HUDEP-2 (cell line): ENCODE results near the gene ZBTB21.

Experiments
- DNase-seq, 76 experiments: peaks; one replicate each; lab custom pipeline; 2025; ENCODE audit not compliant: unreplicated experiment in 76 of 76; lab: John Stamatoyannopoulos, UW

ZBTB21 gene

DNA sequence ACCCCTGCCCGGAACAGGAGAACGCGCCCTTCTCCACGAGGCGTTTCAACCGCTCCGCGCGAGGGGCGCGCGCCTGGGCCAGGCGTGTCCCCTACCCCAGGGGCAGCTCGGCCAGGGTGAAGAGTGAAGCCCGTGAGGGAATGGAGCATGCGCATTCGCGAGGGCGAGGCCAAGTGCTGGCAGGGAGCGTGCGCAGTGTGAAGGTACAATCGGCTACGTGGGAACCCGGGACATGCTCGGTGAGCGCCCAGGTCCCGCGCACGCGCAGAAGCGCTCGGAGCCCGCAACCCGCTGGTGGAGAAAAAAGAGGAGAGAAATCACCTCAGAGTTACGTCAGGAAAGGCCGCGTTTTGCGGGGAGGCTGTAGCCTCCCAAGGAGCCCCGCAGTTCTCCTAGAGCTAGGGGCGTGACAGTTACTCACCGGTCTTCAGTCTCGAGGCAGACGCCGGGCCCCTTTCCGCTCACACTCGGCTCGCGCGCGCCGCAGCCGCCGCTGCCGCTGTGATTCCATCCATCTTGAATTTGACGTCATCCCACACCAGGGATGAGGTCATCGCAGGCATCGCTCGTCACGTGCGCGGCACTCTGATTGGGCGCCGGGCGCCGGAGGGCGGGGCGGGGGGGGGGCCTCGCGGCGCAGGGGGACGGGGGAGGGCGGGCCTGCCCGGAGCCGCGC, at the start of gene ZBTB21:
Gene ZBTB21 (minus strand): TSS at position 530 of the 676 bp plus-strand sequence. CDS start 16,265 bp downstream, outside the sequence.
- DNase-seq, result peak; percentile 79 to 99 (median 99)

DNA sequence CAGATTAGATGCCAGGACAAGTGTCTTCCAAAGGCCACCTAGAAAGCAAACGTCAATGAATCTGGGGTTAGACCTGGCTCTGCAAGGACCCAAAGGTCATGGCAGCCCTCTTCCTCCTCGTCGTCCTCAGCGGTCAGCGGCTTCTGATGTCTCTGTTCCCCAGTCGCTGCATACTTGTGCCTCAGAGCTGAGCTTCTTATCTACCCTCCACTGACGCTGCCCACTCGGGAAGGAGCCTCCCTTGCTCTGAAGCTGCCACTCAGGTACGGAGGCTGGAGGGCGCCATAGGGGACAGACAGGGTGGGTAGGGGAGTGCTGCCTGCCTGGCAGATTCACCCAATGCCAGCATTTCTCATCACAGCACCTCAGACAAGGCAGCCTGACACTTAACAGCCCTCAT, 49.6 kb upstream of the ZBTB21 start:
- DNase-seq, result no peak

DNA sequence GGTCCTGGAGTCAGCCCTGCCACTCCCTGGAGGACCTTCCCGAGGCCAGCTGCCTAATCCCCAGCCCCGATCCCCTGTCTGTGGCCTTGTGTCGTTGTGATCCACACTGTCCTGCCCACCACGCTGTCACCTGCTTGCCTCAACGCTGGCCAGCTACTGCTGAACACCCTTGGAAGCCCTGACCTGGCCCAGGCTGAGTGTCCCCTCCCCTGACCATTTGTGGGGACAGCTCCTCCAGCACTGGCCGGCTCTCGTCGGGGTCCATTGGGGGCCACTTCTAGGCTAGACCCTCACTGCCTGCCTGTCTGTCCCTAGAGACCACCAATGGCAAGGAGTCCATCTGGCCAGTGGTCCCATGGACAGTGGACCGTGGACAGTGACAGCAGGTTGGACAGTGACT, 49.0 kb upstream of the ZBTB21 start:
- DNase-seq, result no peak

DNA sequence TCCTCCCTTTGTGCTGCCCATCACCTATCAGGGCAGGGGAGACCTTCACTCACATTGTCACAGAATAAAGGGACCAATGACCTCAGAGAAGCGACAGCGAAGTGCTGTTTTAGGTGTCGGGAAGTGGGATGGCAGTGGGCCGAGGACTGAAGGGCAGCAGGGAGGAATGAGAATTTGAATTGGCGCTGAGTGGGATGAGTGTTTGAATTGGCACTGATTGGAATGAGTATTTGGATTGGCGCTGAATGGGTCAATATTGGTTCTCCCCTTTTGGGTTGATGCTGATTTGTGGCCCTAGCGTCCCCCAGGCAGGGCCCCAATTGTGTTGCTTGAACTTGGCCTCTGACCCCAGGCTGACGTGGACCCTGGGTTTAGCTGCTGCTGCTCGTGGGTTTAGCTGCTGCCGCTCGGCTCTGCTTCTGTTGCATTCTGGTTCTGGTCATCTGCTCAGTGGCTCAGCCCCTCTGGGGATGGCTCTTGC, 48.5 kb upstream of the ZBTB21 start:
- DNase-seq, result no peak

DNA sequence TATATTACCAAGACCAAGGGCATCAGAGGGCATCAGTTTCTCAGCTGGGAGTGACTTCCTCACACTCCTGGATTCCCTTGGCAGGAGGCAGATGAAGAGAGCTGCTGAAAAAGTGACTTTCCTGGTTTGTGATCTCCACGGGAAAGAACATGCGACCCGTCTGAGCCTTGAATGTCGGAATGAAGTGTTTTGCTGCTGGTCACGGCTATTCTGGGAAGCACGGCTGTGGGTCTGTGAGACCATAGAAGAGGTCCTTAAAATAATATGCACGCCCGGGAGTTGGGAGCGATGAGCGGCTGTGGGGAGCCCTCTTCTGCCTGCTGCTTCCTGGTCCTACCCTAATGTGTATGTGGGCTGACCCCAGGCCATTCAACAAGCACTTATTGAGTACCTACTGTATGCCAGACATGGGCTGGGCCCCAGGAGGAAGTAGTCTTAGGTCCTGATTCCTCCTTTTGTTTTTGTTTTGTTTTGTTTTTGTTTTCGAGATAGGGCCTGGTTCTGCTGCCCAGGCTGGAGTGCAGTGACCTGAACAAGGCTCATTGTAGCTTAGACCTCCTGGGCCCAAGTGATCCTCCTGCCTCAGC, 47.8 kb upstream of the ZBTB21 start:
- no peak for DNase-seq

DNA sequence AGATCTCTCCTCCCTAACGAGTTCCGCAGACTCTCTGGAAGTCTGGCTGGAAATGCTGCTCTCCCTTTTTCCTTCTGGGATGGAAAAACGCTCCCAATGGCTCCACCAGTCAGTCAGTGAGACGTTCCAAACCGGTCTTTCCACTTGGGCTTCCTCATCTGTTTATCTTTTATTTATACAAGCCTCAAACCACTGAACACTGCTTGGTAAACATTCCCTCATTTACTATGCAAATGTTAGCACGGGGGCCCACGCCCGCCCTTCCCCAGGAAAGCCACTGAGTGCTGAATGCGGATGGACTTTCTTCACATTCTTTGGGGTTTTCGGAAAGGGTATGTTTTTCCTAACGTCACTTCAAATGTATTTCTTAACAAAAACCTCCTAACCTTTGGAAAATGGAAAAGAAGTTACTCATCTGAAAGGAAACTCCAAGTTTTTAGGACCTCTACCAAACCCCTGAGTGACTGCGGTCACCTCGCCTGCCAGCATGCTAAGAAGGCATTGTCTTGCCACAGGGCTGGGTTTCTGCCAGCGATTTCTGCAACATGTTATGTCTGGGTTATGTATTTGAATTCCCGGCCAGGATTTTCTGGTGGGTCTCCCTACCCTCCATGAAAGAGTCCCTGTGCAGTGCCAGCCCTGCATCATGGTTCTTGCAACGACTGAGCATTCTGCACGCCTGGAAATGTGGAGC, 47.0 kb upstream of the ZBTB21 start:
- DNase-seq, result no peak

DNA sequence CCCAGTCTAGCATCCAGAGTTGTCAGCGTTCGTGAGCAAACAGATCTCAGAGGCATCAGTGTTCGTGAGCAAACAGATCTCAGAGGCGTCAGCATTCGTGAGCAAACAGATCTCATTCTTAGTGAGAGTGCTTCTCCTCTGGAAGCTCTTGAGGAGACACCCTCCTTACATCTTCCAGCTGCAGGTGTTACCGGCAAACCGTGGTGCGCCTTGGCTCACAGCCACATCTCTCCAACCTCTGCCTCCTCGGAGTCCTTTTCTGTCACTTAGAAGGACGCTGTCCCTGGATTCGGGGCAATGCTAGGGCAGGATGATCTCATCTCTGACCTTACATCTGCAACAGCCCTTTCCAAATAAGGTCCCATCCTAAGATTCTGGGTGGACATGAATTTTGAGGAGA, 46.3 kb upstream of the ZBTB21 start:
- DNase-seq, result no peak

DNA sequence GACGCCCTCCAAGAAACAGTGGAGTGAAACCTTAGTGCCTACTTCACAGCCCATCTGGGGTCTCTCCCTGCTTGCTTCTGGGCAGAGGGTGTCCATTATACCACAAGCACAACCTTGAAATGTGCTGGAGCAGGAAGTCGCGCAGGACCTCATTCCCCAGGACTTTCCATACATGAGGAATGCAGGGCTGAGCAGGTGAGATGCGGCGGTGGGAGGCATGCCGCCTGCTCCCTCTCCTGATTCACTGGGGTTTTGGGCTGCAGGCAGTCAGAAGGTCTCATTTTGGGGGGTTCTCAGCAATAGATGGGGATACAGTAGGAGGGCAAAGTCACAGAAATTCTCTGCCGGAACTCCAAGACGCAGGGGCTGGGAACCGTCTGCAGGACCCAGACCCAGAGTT, 45.3 kb upstream of the ZBTB21 start:
- DNase-seq, result no peak

DNA sequence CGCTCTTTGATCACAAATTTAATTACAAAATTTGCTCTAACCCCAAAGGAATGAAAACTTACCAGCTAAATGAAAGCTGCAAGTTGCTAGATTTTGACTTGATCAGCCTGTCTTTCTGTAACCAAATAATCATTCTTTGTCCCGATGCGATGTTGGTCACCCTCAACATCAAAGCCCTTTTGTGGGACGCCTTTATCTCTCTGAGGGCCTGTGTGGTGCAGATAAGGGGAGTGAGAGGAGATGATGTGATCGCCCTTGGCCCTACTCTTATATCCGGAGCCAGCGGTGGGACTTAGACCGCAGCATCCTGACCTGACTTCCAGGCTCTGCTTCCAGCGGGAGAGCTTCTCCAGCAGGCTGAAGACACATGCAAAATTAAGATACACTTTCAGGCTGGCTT, 41.6 kb upstream of the ZBTB21 start:
- peak in 60 of 76 experiments; percentile 13 to 74 (median 45) for DNase-seq

DNA sequence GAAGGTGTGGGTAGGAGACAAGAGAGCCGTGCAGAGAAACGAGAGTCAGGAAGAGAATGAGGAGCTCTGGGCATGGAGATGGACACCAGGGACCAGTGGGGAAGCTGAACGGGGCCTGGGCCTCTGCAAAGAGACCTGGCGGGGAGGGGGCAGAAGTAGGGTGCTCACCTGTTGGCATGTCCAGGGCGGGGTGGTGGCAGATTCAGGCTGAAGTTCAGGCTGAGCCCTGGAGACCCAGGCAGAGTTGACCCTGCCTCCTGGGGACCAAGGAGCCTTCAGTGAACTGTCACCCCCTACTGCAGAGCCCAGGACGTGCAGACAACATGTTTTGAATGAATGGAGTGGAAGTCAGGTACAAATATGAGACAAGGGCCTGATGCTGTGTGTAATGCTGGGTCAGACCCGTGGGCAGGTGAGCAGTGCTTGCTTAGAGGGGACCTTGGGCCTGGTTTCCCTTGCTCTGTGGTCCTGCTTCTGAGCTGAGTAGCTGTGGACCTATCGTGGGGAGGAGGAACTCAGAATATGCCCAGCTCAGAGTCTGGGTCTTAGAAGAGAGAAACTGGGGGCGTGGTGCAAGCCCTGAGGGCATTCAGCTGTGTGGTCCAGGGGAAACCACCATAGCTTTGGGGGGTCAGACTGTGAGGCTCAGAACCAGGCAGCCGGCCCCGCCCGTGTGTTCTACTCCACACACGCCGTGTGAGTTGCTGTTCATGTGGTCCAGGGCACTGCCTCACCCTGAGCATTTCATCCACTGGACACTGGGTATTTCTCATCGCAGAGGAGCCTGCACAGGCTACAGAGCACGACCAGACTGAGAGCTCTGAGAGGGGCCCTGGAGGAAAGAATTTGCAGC, 39.6 kb upstream of the ZBTB21 start:
- no peak for DNase-seq

DNA sequence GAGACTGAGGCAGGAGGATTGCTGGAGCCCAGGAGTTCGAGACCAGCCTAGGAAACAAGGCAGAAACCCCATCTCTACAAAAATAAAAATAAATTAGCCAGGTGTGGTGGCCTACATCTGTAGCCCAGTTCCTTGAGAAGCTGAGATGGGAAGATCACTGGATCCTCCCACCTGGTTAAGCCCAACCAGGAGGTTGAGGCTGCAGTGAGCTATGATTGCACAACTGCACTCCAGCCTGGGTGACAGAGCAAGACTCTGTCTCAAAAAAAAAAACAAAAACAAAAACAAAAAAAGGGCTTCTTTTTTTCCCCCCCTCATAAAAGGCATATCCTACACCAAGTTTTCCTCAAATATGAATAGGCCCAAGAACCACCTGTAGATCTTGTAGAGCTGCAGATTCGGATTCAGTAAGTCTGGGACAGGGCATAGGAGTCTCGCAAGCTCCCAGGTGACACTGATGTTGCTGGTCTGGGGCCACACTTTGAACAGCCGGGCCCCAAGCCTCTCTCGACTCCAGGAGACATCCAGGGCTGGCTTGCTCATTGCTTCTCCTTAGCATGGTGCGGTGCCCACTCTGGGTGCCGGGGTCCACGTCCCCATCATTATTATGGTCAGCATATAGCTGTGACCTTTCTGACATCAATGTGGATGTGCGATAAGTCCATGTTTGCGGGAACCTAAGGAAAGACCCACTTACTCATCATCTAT, 38.9 kb upstream of the ZBTB21 start:
- no peak for DNase-seq

DNA sequence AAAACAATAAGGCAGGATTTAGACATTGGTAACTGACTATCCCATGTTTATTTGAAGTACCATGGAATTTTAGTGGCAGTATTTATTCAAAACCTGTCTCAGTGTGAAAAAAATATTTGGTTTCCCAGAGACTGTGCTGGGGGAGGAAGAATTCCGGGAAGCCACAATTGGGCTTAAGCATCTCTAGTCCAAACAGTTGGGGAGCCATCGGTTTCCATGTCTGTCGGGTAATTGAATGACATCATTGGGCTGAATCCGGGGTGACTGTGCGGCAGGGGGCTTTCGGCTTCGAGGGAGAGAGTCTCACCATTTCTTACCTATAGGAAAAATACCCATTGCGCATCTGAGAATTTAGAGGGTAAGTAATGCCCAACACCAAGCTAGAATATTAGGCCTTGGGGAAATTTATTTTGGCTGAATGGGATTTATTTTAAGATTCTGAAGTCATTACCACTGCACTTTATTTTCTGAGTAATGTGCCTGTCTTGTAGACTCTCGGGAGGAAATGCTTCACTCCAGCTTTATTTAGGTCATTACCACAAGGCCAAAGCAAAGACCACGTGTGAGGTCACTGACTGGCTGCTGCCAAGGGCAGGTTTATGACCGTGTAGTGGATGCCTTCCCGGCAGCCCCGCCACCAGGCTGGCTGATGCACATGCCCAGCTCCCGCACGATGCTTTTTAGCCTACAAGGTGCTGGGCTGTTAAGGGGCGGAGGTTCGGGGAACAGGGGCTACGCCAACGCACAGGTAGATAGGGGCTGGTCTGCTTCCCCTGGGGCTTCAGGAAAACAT, 37.9 kb upstream of the ZBTB21 start:
- no peak for DNase-seq

DNA sequence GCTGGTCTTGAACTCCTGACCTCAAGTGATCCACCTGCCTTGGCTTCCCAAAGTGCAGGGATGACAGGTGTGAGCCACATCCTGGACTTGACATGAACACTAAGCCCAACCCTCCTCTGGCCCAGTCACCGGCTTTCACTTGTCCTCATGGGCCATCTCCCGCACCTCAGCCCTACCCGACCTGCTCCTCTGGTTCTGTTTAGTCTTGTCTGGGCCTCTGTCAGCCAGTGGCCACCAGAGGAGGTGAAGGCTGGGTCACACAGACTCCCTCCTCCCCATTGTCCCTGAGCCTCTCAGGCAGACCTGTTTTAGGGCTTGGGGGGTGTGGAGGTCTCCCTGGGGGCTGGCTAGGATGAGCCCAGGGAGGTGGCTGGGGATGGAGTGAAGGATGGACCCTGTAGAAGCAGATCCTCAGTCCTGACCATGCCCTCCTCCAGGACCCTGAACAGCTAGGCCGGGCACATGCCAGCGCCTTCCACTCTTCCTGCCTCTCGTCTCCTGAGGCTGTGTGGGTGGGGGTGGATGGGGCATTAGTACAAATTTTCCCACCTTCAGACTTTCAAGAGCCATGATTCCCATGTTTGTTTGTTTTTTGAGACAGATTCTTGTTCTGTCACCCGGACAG, 34.8 kb upstream of the ZBTB21 start:
- DNase-seq, result no peak

DNA sequence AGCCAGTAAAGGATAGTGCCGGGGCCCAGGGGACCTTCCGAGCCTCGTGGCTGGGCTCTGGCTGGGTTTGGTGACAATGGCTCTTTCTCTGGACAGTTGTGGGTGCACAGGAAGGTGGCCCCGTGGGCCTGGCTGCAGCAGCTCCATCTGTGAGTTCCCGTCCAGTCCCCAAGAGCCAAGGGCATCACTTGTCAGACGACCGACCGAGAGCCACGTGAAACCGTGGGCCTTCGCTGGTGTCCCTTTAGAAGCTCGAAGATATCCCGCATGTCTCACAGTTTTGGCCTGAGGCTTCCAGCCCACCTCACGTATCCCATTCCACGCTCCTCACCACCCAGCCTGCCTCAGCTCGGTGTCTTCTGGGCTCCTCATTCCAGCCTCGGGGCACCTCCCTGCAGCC, 33.8 kb upstream of the ZBTB21 start:
- DNase-seq, result no peak

DNA sequence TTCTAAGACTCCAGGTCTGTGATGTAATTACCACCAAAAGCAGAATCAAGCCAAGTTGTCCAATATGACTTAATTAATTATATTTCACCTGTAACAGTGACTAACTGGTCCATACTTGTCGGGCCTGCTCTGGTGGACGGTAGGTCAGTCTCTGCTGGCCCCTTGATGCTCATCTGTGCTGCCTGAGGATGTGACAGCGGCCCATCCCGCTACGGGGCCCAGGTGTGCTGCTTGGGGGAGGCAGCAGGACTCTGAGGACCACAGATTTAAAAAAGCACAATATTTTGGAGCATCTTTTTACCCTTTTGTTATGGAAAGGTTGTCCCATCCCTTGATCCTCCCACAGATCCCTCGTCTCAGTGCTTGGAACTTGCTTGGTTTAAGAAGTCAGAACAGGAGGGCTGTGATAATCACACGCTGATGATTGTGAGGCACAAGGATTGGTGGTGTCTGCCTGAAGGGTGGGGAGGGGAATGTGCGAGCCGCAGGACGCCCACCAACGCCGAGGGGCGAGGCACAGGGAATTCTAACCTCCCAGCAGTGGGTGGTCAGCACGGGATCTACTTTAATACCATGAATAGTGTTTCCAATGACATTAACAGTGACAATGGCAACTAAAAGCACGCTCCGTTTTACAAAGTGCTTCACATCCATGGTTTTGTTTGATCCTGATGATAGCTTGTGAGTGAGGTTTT, 33.2 kb upstream of the ZBTB21 start:
- no peak for DNase-seq

DNA sequence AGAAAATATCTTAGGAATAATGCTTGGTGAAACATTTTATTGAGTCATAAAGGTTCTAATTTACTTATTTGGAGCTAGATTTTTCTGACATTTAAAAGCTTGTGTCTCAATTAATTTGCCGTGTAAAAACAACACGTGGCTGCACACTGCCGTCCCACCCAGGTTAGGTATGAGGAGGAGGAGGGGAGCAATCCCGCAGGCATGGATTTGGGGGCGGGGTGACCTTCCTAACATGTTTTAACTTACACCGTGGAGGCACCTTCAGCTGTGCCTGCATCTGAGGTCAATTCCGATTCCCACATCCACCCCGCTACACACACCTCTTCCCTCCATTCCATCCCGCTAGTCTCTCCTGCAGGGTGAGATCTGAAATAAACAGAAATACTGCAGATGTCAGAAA, 32.5 kb upstream of the ZBTB21 start:
- DNase-seq, result no peak

DNA sequence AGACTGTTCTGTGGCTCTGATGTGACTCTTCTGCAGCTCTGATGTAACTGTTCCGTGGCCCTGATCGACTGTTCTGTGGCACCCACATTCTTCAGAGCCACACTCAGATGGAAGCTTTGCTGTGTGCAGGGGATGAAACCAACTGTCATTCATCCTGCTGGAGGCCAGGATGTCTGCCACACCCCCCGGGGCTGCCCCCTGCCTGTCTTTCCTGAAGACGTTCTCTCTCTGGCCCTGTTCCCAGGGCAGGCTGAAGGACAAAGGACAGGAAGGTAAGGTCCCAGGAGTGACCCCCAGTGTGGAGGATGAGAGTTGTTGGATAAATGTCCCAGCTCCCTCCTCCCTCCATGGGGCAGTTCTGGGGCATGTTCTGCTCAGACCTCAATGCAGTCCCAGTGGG, 31.6 kb upstream of the ZBTB21 start:
- DNase-seq, result no peak

DNA sequence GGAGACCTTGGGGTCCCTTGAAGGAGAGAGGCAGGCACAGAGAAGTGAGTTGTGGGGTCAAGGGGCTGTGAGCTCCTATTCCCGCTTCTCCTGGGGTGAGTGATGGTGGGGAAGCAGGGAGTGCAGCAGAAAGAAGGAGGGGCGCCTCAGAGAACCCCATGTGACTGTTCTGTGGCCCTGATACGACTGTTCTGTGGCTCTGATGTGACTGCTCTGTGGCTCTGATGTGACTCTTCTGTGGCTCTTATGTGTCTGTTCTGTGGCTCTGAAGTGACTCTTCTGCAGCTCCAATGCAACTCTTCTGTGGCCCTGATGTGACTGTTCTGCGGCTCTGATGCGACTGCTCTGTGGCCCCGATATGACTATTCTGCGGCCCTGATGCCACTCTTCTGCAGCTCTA, 31.1 kb upstream of the ZBTB21 start:
- no peak for DNase-seq
